GM04504 (cell line): ENCODE data around the gene PRR15L.
"Not testable (repeated sequence)": the region's sequence is repeated elsewhere in the genome, so short reads cannot be mapped to it uniquely, and the experiment has no call there.

Source experiments
- DNase-seq: peaks from one replicate; pipeline ENCODE4 v3.0.0-alpha.2; 2012; ENCODE audit warnings: low read depth

PRR15L gene

DNA sequence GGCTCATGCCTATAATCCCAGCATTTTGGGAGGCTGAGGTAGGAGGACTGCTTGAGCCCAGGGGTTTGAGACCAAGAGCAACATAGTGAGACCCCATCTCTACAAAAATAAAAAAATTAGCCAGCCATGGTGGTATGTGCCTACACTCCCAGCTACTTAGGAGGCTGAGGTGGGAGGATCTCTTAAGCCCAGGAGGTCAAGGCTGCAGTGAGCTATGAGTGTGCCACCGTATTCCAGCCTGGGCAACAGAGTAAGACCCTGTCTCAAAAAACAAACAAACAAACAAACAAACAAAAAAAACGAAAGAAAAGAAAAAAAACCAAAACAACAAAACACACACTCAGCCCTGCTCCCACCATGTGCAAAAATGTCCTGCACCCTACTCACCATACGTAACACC lies 22.2 kb downstream of the PRR15L start:
- not testable (repeated sequence) for DNase-seq

DNA sequence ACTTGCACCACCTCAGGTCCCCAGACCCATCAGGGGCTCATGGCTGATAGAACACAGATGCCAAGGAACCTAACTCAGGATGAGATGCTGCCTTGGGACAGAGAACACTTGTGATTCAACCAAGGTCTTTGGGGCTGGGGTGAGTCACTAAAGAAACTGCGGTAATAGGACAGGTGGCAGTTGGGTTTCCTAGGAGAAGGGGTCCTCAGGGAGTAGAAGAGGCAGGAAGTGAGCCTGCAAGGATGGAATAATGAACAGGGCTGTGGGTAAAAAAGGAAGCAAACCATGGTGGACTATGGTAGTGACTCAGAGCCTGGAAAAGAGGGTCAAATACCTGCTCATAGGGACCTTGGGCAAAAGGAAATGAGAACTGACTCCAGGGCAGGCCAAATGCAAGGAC lies 22.8 kb downstream of the PRR15L start:
- no peak for DNase-seq

DNA sequence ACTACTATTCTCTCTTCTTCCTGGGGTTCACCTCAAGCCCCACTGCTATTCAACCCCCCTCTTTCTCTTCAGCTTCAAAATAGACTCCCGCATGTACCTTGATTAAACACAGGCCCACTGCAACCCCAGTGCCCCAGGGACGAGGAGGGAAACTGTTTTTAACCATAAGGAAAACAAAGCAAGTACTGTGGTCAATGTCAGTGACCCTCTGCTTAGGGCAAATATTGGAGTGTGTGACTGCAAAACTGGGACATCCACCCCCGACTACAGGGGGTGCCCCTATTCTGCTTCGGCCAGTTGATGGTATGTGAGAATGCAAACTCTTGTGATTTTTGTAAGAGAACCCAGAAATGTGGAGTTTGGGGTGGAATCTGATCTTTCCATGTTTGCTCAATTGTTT lies 25.8 kb downstream of the PRR15L start:
- DNase-seq = no peak

DNA sequence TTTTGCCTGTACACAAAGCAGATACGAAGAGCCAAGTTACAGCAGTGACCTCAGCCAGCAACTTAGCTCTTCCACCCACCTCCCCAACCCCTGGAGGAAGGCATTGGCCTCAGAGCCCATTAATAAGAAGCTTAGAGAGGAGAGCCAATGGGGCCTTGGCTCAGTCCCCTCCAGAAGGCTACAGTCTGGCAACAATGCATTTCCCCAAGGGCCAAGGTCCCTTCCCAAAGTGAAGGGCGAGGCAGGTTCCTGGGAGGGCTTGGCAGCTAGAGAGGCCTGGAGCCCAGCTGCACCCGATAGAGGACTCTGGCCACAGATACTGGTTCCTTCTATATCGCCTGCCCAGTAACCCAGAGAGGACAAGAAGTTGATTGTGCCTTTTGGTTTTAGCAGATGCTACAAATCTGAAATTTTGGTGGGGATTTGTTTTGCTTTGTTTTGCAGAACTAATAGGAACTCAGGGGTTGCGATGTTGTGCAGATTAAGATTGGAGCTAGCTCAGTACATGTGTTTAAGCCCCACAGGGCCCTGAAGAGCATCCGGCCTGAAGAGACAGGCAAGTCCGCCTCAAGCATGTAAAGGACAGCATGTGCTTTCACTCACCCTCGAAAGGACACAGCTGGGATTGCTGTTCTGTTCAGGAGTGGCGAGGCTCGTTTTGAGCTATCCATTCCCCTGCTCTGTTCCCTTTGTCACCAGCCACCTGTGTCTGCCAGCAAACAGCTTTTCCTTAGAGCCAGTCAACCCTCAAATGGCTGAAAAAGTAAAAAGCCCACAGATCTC lies 28.3 kb downstream of the PRR15L start:
- no peak for DNase-seq

DNA sequence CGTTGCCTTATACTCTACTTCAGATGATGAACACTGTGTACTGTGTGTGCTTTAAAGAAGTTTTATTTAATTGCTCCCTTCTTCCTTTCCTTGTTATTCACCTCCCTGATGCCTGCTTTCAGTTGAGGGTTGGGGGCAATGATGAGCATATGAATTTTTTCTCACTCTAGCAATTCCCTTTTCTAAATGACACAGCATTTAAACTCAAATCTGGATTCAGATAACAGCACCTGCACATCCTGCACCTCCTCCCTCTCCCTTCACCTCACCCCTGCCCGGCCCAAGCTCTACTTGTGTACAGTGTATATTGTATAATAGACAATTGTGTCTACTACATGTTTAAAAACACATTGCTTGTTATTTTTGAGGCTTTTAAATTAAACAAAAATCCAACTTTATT lies 29.3 kb downstream of the PRR15L start:
- DNase-seq = no peak

DNA sequence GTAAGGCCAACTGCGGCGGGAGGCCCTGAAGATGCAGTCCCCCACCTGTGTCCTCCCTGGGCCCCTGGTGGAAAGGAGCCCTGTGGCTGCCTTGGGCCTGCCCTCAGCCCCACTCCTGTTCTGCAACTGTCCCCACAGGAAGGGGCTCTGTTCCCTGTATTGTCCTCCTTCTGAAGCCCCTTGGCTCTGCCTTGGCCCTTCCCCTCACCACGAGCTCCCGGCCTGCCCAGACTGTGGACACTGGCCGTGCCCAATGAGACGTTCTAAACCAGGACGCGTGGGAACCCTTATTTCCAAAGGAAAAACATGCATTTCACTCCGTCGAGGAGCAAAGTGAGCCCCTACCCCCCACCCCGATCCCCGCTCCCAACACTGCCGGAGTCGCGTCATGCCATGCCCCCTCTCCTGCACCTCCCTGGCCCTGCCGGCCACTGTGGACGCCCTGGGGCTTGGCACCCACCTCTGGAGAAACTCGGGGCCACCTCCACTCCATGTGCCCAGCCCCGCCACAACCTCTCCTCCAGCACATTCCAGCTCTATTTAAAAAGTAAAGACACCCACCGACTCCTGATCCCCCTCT lies 29.8 kb downstream of the PRR15L start:
- DNase-seq = no peak

DNA sequence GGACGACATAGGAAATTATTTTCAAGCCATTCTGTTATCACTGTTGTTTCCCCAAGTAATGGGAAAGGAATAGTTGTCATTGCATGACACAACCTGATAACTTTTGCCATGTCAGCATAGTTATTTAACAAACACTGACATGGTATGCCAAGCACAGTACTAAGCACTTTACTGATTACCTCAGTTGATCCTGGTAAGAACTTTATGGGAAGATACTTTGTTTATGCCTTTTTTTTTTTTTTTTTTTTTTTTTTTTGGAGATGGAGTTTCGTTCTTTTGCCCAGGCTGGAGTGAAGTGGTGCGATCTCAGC lies 32.0 kb downstream of the PRR15L start:
- DNase-seq = no peak

DNA sequence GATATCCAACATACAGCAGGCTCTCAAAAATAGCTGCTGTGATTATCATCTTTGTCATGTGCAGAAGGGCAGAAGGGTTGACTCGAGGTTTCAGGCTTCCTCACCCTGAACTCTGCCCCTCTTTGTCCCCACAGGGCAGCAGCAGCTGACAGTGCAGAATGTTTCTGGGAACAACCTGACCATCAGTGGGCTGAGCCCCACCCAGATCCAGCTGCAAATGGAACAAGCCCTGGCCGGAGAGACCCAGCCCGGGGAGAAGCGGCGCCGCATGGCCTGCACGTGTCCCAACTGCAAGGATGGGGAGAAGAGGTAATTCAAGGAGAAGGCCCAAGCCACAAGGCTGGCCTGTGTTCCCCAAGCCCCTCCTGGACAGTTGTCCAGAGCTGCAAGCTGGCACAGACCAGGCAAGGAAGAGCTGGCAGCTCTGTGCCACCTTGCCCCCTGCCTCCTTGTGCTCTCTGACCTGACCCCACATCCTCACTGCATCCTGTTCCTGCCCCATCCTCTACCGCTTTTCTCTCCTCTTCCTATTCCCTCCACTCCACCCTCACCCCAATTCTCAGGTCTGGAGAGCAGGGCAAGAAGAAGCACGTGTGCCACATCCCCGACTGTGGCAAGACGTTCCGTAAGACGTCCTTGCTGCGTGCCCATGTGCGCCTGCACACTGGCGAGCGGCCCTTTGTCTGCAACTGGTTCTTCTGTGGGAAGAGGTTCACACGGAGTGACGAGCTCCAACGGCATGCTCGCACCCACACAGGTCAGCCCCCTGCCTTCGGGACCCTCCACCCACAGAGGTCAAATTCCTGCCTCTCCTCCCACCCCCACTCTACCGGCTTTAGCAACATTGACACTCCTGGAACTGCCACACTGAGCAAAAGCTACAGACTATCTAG lies 32.7 kb downstream of the PRR15L start:
- no peak for DNase-seq

DNA sequence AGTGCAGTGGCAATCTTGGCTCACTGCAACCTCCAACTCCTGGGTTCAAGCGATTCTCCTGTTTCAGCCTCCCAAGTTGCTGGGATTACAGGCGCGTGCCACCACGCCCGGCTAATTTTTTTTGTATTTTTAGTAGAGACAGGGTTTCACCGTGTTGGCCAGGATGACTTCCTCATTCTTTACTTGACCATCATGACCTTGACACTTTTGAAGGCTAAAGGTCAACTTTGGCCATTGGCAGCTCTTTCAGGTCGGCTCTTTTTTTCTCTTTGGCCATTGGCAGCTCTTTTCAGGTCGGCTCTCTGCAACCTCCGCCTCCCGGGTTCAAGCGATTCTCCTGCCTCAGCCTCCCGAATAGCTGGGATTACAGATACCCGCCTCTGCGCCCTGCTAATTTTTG lies 37.8 kb downstream of the PRR15L start:
- not testable (repeated sequence) for DNase-seq

DNA sequence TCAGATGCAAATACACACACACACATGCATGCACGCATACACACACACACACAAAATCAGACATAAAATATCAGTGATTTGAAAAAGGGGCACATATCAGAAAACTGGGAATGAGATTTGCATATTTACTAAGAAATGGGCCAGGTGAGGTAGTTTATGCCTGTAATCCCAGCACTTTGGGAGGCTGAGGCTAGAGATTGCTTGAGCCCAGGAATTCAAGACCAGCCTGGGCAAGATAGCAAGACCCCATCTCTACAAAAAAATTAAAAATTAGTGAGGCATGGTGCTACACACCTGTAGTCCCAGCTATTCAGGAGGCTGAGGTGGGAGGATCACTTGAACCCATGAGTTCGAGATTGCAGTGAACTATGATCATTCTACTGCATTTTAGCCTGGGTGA lies 38.7 kb downstream of the PRR15L start:
- DNase-seq = no peak

DNA sequence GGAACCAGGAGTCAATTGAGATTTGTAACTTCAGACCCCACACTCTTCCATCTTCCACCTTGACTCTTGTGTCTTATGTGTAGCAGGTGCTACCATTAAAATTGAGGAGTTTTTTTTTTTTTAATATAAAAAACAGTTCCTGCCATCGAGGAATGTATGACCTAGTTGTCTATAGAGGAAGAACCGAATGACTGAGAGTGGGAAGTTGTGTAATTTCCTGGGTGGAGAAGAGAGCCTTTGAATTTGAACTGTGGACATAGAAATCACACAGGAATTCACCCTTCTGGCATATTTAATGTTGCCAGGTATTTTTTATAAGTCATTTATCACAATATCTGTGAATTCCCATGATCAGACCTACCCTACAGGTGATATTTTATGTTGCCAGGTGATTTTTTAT lies 39.7 kb downstream of the PRR15L start:
- DNase-seq = no peak

DNA sequence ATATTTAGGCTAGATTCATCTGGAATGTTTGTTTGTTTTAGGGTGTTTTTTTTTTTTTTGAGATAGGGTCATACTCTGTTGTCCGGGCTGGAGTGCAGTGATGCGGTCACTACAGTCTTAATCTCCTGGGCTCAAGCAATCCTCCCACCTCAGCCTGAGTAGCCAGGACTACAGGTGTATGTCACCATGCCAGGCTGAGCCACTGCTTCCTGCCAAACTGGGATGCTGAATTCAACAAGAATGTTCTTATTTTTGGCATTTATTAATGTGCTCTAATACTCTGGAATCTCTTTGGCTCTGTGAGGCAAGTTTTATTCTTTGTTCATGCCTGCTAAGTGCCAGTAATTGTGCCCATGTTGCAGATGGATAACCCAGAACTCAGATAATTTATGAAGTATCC lies 40.1 kb downstream of the PRR15L start:
- no peak for DNase-seq

DNA sequence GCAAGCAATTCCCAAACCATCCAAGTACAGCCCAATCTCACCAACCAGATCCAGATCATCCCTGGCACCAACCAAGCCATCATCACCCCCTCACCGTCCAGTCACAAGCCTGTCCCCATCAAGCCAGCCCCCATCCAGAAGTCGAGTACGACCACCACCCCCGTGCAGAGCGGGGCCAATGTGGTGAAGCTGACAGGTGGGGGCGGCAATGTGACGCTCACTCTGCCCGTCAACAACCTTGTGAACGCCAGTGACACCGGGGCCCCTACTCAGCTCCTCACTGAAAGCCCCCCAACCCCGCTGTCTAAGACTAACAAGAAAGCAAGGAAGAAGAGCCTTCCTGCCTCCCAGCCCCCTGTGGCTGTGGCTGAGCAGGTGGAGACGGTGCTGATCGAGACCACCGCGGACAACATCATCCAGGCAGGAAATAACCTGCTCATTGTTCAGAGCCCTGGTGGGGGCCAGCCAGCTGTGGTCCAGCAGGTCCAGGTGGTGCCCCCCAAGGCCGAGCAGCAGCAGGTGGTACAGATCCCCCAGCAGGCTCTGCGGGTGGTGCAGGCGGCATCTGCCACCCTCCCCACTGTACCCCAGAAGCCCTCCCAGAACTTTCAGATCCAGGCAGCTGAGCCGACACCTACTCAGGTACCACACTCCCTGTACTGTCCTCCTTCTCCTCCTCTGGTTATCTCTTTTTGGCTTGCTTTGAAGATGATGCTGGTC lies 41.0 kb downstream of the PRR15L start:
- DNase-seq = no peak

DNA sequence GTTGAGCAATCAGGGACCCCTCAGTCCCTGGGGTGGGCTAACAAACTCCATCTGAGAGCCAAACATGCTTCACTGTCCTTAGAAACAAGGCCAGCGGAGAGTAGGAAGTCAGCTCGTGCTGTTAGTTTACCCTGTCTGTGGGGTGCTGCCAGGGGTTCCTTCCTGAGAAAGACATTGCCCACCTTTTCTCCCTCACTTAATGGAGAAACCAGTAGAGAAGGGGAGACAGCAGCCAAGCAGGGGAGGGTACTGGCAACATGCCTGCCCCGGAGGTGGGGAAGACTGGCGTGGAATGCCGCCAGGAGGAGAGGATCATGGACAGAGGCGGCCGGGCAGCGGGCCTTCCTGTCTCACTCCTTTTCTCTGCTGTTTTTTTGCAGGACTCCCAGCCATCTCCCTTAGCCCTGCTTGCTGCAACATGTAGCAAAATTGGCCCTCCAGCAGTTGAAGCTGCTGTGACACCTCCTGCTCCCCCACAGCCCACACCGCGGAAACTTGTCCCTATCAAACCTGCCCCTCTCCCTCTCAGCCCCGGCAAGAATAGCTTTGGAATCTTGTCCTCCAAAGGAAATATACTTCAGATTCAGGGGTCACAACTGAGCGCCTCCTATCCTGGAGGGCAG lies 41.8 kb downstream of the PRR15L start:
- DNase-seq = no peak

DNA sequence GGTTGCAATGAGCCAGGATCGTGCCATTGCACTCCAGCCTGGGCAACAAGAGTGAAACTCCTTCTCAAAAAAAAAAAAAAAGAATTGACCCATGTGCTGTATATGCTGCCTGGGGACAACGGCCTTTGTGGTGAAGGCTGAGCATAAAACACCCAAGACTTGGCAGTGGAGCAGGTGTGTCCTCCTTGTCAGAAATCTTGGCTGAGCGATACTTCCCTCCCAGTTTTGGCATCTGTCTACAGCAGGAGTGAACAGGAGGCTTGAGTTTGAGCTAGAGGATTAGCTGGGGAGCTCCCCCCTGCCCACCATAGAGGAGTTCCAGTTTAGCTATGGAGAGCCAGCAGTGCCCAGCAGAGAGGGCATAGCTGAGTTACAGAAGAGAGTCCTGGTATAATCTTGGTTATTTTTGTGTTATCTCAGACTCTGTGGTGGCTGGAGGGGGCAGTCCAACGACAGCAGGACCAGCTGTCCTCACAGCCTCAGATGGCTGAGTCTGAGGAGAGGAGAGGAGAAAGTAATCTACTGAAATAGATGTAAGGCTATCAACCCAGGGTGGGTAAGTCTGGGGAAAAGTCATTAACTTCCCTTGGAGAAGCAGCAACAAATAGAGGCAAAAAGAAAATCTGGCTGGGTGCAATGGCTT lies 43.3 kb downstream of the PRR15L start:
- DNase-seq = no peak

DNA sequence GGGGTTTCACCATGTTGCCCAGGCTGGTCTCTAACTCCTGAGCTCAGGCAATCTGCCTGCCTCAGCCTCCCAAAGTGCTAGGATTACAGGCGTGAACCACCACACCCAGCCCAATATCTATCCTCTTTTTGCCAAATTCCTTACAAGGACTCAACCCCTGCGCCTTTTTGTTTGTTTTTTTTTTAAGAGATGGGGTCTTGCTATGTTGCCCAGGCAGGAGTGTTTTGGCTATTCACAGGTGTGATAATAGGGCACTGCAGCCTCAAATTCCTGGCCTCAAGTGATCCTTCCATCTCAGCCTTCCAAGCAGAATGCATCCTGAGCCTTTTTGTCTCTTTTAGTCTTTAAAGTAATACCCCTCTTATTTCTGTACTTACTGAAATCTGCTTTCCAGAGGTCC lies 44.6 kb downstream of the PRR15L start:
- DNase-seq = no peak

DNA sequence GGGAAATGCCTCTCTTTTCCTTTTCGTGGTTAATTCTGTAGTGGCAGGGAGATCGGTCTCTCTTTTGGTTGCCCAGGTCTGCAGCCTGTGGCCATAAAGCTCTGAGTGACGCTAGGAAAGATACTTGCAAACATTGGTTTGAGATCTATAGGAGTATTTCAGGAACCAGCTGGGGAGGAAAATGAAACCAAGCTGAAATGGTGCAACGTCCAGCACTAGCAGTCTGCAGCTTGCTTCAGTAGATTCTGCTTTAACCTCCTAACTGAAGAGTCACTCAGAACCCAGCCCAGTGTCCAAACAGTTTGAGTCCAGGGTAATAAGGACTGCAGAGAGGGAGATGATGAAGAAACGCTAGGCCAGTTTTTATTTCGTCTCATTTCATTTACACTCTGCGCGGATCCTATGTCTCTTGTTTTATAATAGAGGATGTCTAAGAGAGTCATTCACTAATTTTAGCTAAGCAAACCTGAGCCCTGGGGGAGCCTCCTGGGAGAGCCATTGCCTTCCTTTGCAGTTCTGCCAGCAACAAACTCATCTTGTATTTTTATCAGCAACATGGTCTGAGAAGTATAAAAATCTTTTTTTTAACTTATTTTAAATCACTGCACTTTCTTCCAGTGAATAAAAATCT lies 49.6 kb downstream of the PRR15L start:
- no peak for DNase-seq

DNA sequence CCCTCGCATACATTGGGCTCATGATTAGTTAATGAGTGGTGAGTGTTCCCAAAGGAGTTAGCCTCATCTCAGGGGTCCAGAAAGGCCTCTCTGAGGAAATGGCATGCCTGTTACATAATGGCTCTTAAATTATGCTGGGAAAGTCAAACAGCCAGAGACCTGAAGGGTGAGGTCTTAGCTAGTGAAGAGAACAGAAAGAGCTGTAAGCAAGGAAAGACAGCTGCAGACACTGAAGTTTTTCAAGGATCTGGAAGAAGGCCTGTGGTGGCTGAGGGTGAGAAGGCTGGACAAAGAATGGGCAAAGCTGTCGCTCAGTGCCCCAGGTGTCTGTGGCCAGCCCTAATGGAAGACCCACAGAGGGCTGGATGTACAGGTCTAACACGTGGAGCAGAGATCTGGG lies 51.2 kb downstream of the PRR15L start:
- DNase-seq = no peak

DNA sequence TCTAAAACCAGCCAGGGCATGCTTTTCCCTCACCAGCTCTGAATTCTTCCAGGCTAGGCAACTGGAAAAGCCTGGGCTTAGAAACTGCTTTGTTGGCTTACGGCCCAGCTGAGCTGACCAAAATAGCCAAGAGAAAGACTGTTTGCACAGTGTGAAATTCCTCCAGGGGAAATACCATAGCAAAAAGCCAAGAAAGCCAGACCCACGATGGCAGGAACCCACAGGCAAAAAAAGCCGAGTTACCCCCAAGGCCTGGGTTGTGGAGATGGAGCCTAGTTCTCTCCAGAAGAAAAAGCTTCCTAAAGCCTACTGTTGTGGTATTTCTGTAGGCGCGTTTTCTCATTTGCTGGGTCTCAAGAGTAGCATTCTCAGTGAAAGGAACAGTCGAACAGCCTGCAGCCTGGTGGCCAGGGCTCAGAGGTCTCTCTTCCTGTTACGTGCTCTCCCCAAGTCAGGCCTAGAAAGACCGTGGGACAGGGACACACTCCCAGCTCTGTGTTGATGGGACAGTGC lies 52.4 kb downstream of the PRR15L start:
- DNase-seq = peak; percentile 79

DNA sequence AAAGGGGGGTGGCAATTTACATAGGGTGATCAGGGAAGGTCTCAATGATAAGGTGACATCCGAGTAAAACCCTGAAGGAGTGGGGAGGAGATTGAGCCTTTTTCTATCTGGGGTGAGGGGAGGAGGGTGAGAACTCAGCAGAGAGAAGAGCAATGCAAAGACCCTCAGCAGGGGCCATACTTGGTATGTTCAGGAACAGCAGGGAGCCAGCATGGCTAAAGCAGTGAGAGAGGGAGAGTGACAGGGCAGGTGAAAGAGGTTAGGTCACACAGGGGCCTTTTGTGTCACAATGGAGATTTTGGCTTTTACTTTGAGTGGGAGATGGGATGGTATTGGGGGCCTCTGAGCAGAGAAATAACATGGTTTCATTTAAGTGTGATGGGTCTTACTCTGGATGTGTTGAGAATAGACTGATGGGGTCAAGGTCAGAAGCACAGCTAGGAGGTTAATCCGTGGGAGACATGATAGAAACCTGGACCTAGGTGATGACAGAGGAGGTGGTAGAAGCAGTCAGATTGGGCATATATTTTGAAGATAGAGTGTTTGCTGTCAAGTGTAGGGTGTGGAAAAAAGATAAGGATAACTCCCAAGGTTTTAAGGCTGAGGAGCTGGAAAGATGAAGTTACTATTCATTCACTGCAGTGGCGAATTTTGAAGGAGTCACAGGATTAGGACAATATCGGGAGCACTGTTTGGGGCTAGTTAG lies 55.5 kb downstream of the PRR15L start:
- no peak for DNase-seq
